Right hindlimb (tissue), 1 donor: ENCODE data around the gene TMEM108.

ENCODE experiments used
- DNase-seq: peaks from one replicate; pipeline ENCODE4 v3.0.0-alpha.2; 2018

Gene TMEM108

DNA sequence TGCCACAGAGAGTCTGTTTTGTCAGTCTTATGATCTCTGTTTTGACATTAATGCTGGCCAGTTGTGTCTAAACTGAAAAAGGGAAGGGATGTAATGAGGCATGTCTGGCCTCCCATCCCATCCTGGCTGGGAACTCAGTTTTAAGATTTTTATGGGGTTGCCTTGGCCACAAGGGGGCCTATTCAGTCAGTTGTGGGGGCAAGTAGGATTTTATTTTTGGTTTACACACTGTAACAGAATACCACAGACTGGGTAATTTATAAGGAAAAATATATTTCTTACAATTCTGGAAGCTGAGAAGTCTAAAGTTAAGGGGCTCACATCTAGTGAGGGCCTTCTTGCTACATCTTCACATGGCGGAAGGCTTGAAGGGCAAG lies 129.8 kb downstream of the TMEM108 start:
- DNase-seq = no peak

DNA sequence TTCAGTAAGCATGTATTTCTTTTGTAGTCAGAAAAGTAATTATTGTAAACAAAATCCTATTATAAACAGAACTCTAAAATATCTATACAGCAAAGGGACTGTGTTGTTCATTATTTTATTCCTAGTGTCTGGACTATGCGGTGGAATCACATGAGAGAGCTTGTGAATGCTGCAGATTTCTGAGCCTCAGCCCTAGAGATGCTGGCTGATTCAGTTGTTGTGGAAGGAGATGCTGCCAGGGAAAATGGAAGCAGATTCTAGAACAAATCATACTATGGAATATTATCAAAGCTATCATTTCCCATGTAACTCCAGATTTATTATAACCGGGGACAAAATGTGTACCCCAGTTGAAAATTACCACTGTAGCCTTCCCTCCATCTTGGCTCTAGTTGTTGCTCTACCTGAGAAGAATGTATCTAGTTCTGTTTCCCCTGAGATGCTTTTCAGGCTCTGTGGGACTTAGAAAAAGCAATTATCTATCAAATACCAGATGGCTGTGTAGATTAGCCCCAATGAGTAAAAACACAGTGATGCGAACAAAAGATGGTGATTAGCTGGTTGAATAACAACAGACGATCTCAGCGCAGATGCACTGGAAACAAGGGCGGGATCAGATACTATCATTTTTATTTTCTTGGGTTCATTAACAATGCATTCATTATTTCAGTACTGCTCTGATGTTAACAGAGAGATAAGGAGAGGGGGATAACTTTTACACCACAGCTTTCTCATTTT lies 131.3 kb downstream of the TMEM108 start:
- DNase-seq = no peak

DNA sequence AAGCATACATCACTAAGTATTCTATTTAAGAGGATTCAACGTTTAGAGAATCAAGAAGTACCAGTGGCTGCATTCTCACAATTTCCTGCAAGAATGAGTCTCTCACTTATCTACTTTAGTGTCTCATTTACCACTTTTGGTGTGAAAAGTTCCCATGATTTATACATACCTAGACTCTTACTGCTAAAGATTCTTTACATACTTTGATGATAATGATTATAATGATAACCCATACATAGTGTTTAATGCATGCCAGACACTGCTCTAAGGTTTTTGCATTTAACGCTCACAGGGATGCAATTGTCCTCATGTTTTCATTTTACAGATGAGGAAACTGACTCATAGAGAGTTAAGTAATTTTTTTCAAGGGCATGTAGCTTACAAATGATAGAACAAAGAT lies 133.6 kb downstream of the TMEM108 start:
- no peak for DNase-seq

DNA sequence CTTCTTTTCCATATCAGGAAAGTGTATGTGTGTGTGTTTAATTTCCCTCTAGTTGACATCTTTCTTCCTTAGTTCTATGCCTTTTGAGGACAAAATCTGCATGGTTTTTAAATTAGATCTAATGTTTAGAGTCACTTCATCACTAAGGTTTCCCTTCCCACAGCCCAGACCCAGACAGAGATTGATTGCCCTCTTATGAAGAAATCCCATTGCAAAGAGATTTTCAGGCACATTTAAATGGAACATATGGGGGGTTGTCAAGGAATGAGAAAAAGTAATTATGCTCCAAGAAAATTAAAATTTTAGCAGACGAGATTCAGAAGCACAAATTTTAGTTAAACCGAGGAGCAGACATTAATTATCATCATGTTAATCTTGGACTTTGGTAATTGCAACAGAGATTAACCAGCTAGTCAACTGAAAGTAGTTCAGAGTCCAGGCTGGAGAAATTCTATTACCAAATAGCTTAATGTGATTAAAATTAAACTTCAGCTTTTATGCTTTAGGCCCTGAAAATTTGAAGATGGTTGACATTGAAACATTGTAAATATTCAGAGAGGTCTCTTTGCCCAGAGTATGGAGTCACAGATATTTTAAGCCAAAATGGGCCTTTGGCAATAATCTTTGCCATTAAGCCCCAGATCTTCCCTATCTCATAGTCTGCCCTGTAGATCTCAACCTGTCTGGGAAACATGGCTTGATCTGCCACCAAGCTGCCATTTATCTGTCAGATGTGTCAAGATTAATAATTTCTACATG lies 143.4 kb downstream of the TMEM108 start:
- no peak for DNase-seq

DNA sequence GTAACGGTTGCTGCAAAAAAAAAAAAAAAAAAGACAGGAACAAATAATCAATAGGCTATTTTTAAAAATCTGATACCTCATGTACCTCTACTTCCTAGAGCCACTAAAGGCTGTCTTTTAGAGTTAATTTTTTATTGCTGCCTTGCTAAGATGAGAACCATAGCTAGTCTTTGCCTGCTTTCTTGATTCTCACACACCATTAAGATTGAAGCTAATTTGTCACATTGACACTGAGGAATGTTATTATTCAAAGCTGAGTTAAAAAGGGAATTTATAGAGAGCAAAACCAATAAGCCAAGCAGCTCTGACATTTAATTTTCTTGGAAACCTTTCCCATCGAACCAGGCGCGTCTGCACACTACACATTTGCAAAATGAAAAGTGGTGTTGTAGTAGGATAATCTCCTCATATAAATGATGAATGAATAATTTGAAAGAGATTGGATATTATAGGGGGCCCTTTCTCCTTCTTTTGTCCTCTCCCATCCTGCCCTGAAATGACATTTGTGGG lies 149.7 kb downstream of the TMEM108 start:
- DNase-seq = no peak

DNA sequence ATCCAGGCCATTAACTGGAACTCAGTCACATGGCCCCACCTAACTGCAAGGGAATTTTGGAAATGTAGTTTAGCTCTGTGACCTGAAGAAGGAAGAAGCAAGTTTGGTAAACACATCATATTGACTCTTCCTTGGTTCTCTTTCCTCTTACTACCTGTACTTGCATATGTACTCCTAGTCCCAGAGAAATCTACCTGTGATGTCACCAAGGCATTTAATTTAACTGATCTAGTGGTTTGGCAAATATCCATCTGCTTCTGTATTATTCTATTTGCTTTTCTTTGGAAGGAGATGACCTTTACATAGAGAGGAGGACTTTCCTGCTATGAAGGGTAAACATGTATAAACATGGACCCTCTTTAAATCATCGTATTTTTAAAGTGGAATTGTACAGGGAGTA lies 150.8 kb downstream of the TMEM108 start:
- DNase-seq = no peak

DNA sequence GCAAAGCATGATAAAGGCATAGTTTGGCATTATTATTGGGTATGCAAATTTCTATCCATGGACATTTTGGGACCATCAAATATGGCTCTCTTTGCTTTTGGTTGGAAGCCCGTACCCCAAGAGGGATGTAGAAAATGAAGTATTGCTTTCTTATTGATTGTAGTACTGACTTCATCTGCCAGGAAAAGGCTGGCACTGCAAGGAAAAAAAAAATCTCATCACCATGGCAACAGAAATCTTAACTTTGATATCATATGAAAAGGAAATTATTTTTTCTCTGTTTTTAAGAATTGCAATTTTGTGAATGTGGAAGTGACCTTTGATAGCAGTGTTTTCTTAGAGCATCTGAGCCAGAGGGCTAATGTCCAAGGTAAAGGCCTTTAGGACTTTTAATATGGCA lies 151.7 kb downstream of the TMEM108 start:
- DNase-seq = no peak

DNA sequence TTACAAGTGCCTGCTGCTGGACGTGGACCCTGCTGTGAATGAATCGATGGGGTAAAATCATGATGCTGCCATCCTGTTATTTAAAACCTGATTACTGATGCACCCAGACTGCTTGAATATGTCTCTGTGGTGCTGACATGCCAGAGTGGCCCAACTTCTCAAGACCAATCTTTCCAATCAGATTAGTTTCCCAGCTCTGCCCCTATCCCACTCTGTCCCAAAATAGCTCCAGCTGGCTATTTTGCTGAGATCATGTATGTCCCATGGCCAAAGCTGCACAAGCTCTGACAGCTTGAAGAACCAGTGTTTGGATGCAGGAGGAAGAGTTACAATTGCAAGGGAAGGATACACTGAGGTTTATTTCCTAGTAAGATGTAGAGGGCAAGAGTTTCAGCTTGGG lies 153.6 kb downstream of the TMEM108 start:
- DNase-seq = no peak

DNA sequence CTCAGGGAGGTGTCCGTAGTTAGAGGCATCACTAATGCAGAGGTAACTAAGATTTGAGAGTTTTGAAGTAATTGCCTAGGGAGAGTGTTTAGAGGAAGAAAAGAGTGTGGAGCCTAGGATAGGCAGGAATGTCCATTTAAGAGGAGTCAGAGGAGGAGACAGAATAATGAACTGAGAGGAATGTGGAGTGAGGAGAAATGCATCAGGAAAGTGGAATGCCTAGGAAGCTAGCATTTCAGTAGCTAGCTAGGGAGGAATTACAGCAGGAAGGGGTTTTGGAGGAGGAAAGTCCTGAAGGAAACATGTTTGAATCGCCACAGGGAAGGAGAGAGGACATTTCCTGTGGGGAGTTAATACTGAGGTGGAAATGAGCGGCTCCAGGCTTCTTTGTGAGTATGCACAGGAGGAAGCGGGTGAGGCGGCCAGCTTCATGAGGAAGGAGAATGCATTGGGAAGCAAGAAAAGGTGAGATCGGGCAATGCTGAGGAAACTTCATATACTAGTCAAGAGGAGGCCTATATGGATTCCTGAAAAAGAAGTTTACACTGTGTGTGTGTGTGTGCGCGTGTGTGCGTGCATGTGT lies 154.3 kb downstream of the TMEM108 start:
- DNase-seq = no peak

DNA sequence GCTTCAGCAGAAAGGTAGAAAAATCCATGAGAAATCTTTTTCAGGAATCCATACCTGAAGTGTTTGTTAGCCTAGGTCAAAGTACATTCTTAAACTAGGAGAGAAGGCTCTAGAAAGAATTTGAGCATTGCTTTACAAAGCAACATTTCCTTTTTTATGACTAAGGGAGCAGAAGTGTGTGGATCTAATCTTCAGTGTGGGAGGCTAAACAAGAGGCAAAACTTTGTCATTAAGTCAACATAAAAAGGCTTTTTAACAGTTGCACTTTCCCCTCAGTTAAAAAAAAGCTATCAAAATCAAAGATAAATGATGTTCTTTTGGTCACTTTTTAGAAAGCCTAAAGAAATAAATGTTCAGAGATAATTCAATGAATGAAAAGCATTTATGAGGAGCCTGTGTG lies 154.8 kb downstream of the TMEM108 start:
- DNase-seq = no peak

DNA sequence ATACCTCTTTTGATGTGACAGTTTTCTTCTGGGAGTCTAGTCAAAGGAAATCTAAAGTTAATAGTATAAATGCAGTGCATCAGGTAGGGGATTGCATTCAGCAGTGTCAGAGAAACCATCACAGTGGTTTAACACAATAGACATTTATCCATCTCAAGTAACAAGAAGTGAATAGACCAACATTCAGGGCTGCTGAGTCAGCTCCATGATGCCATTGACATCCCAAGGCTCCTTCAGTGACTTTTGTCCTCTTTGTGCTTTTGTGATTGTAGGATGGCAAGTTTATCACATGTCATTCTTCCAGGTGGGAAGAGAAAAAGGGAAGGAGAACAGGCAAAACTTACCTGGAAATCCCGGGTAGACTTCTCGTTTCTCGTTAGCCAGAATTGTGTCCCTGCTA lies 158.3 kb downstream of the TMEM108 start:
- no peak for DNase-seq

DNA sequence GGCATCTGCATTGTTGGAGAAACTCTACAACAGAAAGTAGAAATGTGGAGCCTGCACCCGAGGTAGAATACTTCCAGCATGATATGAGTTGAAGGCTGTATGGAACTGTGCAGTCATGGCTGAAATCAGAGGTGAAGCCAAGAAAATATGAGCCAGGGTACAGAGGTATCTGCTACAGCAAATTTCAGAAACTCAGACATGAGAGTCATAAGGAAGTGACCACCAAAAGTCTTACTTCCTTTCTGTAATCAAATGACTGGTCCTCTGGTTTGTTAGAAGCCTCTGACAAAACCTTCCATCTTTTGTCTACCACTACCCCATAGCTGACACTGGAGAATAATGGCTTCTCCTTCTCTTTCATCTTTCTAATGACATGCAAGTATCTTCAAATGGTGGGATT lies 159.4 kb downstream of the TMEM108 start:
- no peak for DNase-seq

DNA sequence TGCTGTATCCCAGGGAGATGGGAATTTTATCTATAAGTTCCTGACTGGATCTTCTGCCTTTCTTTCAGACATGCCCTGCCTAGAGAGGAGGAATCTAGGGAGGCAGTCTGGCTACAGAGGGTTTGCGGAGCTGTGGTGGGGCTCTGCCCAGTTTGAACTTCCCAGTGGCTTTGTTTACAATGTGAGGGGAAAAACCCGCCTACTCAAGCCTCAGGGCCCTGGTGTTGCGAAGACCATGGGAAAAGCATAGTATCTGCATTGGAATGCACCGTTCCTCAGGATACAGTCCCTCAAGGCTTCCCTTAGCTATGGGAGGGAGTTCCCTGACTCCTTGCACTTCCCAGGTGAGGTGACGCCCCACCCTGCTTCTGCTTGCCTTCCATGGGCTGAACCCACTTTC lies 168.7 kb downstream of the TMEM108 start:
- no peak for DNase-seq

DNA sequence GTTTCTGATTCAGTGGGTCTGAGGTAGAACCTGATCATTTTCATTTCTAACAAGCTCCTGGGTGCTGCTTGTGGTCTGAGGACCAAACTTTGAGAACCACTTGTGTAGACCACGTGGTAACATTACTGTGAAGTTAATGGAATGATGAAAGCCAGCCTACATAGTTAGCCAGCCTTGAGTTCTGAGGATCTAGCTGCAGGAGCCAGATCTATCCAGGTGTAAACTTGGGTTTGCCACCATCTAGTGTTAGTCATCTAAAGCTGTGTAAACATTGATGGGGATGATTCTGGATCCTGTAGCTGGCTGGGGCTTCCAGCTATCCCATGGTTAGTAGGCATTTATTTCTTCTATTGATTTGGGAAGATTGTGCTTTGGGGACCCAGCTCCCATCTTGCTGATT lies 170.0 kb downstream of the TMEM108 start:
- no peak for DNase-seq

DNA sequence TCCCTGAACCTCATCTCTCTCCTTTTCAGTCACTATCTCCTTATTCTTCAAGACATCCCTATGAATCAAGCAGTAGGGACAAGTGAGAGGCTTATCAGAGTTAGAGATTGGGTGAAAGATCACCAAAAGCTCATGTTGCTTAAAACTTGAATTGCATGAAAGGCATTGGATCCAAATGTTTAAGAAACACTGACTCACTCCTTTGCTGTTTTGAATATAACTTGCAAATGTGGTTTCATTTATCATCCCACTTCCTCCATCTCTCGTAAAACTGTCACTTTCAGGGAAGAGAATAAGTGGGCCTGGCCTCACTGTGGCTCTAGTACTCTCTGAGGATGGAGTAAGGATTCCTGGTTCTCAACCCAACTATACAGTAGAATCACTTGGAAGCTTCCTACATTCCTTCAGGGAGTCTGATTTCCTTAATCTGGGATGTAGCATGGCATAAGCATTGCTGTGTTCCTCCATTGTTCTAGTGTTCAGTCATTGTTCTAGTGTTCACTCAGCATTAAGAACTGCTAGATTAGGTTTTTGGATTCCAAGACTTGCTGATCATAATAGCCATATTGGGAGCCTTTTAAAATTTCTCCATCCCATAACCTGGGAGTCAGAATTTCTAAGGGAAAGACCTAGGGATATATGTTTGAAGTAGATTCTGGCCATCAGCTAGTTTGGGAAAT lies 171.8 kb downstream of the TMEM108 start:
- DNase-seq = no peak

DNA sequence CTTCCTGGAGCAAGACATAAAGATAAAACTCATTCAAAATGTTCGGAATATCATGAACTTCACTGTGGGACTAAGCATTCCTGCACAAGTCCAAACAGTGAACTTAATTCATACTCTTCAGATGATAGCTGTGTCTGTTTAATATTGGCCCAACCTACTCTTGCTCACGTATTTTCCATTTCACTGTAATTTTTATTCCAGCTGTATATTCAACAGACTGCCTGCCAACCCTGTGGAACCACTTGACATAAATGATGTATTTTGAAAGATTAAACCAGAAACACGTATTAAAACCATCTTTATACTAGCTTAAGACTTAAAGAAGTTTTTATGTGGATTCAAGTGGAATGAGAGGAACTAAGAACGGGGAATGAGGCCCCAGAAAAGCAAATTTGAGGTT lies 172.5 kb downstream of the TMEM108 start:
- peak; percentile 35 for DNase-seq

DNA sequence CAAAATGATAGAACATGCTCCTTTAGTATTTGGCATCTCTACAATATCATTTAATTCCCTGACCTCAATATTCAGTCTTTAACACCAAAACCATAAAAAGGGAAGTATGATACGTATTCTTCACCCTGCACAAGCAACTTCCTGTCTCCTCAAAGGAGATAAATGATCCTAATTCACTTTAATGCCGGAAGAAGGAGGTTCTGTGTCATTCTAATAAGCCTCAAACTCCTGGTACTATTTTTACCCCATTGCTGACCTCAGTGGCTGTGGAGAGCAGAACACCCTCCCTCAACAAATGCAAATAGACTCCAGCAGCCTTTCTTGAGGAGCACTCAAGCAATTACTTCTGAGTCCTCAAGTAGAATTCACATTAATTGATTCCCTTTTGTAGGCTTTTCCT lies 173.3 kb downstream of the TMEM108 start:
- DNase-seq = peak; percentile 24

DNA sequence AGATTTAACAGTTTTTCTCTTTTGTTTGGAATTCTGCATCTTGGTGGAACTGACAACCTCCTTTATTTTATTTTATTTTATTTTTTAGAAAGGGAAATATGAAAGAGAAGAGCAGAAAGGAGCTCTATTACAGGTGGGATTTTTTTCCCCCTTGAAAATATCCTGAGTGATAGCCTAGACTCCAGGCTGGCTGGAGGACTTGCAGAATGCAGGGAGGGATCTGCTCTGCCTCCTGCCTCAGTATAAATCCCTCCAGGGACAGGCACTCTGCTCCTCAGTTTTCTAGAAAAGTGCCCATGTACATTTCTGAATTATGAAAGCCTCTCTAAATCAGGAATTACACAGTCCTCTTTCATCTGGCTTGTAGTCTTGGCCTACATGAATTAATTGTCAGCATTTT lies 173.7 kb downstream of the TMEM108 start:
- no peak for DNase-seq

DNA sequence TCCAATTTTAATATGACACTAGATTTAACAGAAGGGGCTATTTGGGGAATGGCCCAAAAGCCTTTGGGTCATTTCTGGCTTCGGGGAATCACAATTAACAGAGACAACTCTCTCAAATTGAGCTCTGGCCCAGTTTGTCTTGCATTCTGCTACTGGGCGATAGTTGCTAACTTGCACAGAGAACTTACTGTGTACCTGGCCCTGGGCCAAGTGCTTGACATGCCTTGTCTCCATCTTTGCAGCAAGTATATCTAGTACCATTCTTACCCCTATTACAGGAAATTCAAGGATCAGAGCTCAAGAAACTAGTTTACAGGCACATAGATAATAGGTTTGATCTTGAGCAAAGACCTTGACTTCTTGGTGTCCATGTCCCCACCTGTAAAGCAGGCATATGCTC lies 175.7 kb downstream of the TMEM108 start:
- no peak for DNase-seq

DNA sequence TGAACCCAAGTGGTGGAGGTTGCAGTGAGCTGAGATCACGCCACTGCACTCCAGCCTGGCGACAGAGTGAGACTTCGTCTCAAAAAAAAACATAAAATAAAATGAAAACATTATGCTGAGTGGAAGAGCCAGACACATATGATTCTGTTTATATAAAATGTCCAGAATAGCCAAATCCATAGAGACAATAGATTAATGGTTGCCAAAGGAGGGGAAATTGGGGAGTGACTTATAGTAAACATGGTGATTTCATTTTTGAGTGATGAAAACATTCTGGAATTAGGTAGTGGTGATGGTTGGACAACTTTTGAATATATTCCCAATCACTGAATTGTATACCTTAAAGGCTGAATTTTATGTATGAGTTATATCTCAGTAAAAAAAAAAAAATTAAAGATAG lies 189.6 kb downstream of the TMEM108 start:
- no peak for DNase-seq

DNA sequence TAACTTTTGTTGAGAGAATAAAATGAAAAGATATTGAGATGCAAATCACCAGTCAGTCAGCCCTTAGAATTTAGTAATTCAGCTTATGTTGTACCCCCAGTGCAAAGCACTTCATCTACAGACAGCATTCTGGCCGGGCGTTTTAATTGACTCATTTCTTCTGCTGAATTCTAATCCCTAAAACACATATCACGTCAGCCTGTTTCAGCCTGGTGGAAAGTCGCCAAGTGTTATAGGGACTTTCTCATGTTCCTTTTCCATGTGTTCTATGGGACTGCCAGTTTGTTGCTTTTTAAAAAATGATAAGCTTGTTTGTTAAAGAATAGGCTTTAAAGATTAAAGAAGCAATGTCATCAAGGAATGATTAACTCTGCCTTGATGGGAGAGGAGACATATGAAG lies 192.0 kb downstream of the TMEM108 start:
- peak; percentile 49 for DNase-seq

DNA sequence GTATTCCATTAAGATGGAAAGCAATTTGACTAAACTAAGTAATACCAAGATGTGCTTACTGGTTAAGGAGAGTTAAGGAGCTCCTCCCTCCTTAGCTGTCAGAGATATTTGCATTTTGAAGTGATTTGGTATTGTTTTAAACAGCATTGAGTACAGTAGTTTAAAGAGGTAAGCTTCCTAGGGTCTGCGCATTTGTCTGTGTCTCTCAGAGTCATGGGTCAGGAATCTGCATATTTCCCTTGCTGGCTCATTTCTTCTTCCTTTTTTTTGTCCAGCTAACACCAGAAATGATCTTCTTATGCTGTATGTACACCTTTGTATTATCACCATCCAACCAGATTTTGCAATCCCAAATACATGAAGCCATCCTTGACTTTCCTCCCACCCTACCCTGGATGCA lies 198.7 kb downstream of the TMEM108 start:
- DNase-seq = no peak

DNA sequence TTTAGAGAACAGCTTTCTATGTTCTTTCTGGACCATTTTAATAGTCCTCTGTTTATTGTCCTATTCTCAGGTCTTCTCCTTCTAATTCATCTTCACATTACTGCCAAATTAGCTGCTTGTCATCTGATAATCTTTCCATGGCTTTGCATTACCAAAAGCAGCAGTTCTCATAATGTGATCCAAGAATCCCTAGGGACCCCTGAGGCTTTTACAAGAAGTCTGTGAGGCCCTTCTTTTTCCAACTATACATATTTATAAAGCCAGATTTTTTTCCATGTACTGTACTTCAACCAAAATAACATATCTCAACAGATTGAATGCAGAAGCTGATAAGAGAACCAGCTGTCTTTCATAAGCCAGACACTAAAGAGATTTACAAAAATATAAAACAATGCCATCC lies 199.2 kb downstream of the TMEM108 start:
- no peak for DNase-seq

DNA sequence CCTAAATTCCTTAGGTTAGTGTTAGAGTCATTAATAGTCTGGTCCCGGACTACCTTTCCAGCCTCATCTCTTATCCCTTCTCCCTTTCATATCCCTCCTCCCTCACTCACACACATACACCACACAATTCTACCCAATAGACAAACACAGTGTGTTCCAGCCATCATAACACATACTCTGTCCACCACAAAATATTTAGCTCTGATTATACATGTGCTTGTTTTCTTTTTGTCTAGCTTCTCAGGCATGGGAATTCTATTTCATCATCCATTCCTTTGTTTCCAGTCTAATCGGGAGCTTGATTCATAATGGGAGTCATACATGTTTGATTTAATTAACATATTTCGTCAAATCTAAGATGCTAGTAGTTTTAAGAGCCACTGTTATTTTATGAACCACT lies 199.8 kb downstream of the TMEM108 start:
- no peak for DNase-seq
